ENCODE results near the gene MARK2.

- TF ChIP-seq EZH2 (IDR thresholded peaks at IDR 0.05), result no peak
- TF ChIP-seq, protein P1, sequence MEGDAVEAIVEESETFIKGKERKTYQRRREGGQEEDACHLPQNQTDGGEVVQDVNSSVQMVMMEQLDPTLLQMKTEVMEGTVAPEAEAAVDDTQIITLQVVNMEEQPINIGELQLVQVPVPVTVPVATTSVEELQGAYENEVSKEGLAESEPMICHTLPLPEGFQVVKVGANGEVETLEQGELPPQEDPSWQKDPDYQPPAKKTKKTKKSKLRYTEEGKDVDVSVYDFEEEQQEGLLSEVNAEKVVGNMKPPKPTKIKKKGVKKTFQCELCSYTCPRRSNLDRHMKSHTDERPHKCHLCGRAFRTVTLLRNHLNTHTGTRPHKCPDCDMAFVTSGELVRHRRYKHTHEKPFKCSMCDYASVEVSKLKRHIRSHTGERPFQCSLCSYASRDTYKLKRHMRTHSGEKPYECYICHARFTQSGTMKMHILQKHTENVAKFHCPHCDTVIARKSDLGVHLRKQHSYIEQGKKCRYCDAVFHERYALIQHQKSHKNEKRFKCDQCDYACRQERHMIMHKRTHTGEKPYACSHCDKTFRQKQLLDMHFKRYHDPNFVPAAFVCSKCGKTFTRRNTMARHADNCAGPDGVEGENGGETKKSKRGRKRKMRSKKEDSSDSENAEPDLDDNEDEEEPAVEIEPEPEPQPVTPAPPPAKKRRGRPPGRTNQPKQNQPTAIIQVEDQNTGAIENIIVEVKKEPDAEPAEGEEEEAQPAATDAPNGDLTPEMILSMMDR (IDR thresholded peaks at IDR 0.05), result no peak
These were observed 21.0 kb upstream of the MARK2 start for GRCh38 chr11:63817758-63818498.
